ENCODE data around the gene LETM1. TPM values are rescaled to one million over a fixed set of nuclear protein-coding genes. Genes with fewer than 3 reads are reported as not detected.

LETM1 gene
- total RNA-seq, 1 experiment from 2014 or later, result 67.3 TPM

- TF ChIP-seq ZNF274 (IDR thresholded peaks at IDR 0.05; ENCODE audit: low read depth, low read length), result no peak
- TF ChIP-seq ELF1 (IDR thresholded peaks at IDR 0.05; ENCODE audit: borderline replicate concordance, low read depth), result no peak
- TF ChIP-seq ZFX (IDR thresholded peaks at IDR 0.05), result no peak
- no peak for TF ChIP-seq CBX3 (IDR thresholded peaks at IDR 0.05; ENCODE audit: low read depth)
- no peak for TF ChIP-seq TCF7L2 (IDR thresholded peaks at IDR 0.05; ENCODE audit: borderline replicate concordance, extremely low read depth, insufficient read depth, insufficient read length)
- peak; percentile 95 for TF ChIP-seq POLR2AphosphoS5 (IDR thresholded peaks at IDR 0.05; ENCODE audit: low read depth, low read length)
- TF ChIP-seq ATF3 (IDR thresholded peaks at IDR 0.05), result no peak
- no peak for TF ChIP-seq SP1 (IDR thresholded peaks at IDR 0.05; ENCODE audit: low read depth)
Measured at GRCh38 chr4:1792832-1793495, 63.0 kb downstream of the LETM1 start, which contains the start of gene FGFR3 (continued).

GRCh38 chr4:1792158-1792831 lies 63.7 kb downstream of the LETM1 start:
- no peaks in the 10 kb centered on the region for H3K9me2 ChIP-seq (ENCODE audit: insufficient read depth)
- H3K79me2 ChIP-seq (ENCODE audit: insufficient read depth, low read length), result peaks cover 15% of the 10 kb centered on the region; the same call in 1 of the 2 replicates
- H3K9me3 ChIP-seq (ENCODE audit: control insufficient read depth in 1 of 2, insufficient read depth in 1 of 2, low read depth in 1 of 2, low read length in 2 of 2), result no peaks in the 10 kb centered on the region
- ChIA-PET CTCF (interaction anchor here (1.4 to 2.0 kb wide), 3 partner anchors 10 to 44 kb away, joined by 4 to 7 read pairs (median 4); no protein-coding TSS in a partner anchor), POLR2A (interaction anchor here (0.9 kb wide), 1 partner anchor 10 kb away, joined by 5 read pairs; no protein-coding TSS in a partner anchor), RAD21 (ENCODE audit: low non-redundant PET in 1 of 2, low total read pairs in 2 of 2, uncharacterized antibody in 2 of 2, unreplicated experiment in 2 of 2) (no interaction called here)
- no peaks in the 10 kb centered on the region for H4K20me1 ChIP-seq (ENCODE audit: insufficient read depth)
- H3K4me2 ChIP-seq (ENCODE audit: low read length), result peak overlapping the region; percentile 43
- BruUV-seq (replicated peaks), result no TSS peak
- DNase-seq (ENCODE audit: low read depth, low spot score) (no peak), ATAC-seq (no peak)
- H2AFZ ChIP-seq (ENCODE audit: low read depth, low read length, poor library complexity, severe bottlenecking), result no peak overlapping the region
- intact Hi-C loops (cut with micrococcal nuclease), result no loop called here
- H3K4me1 ChIP-seq (ENCODE audit: control insufficient read depth in 1 of 2, insufficient read depth in 2 of 2, low read length in 2 of 2), result peaks cover 6 to 23% of the 10 kb centered on the region in 2 experiments; a peak in 3 of 4 replicates
- peak overlapping the region; percentile 32; the same call in 1 of the 2 replicates for H3K27ac ChIP-seq (ENCODE audit: low read depth, low read length)
- no peak for TF ChIP-seq SIN3A (IDR thresholded peaks at IDR 0.05; ENCODE audit: low read depth)
- no peaks in the 10 kb centered on the region for H3K27me3 ChIP-seq (ENCODE audit: insufficient read depth, low read length)
- H3K36me3 ChIP-seq (ENCODE audit: control insufficient read depth in 1 of 2, insufficient read depth in 2 of 2, low read length in 2 of 2), result no peaks in the 10 kb centered on the region
- H3K9ac ChIP-seq (ENCODE audit: low read length), result no peak overlapping the region
- no peak overlapping the region for H3K4me3 ChIP-seq (replicated peaks in 1 of 2; ENCODE audit: low read depth in 1 of 2, low read length in 2 of 2)
